ENCODE measurements around the gene C22orf23. TPM values are rescaled to one million over a fixed set of nuclear protein-coding genes. Genes with fewer than 3 reads are reported as not detected.
"Not testable (repeated sequence)": the region's sequence is repeated elsewhere in the genome, so short reads cannot be mapped to it uniquely, and the experiment has no call there.

Gene C22orf23
- total RNA-seq, 1 donor from 2014 or later: not detected

DNA sequence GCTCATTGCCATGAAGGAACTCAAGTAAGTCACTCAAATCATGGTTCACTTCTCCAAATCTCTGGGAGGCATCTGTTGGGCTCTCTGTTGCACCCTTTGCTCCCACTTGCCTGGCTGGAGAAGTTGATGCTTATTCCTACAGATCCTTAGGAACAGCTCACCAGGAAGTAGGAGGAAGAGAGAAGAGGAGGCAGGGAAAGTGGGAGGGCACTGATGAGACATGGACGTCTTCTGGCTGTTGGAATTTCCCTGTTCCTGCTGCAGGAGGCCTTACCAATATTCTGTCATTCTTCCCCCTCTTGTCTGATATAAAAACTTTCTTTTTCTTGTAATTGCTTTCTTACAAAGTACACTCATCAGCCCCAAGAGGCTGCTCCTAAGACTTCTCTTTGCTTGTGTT lies 13.7 kb upstream of the C22orf23 start:
- no peak overlapping the region for H3K4me3 ChIP-seq
- DNase-seq (ENCODE audit: low spot score in 2 of 2): no peak
- intact Hi-C loops (cut with DNase I): no loop called here
- H3K27me3 ChIP-seq: no peaks in the 10 kb centered on the region
- peaks cover 32 to 35% of the 10 kb centered on the region in 2 donors for H3K36me3 ChIP-seq
- no peak overlapping the region for H3K27ac ChIP-seq
- no peaks in the 10 kb centered on the region for H3K9me3 ChIP-seq
- no peaks in the 10 kb centered on the region for H3K4me1 ChIP-seq
- TF ChIP-seq, protein P1, sequence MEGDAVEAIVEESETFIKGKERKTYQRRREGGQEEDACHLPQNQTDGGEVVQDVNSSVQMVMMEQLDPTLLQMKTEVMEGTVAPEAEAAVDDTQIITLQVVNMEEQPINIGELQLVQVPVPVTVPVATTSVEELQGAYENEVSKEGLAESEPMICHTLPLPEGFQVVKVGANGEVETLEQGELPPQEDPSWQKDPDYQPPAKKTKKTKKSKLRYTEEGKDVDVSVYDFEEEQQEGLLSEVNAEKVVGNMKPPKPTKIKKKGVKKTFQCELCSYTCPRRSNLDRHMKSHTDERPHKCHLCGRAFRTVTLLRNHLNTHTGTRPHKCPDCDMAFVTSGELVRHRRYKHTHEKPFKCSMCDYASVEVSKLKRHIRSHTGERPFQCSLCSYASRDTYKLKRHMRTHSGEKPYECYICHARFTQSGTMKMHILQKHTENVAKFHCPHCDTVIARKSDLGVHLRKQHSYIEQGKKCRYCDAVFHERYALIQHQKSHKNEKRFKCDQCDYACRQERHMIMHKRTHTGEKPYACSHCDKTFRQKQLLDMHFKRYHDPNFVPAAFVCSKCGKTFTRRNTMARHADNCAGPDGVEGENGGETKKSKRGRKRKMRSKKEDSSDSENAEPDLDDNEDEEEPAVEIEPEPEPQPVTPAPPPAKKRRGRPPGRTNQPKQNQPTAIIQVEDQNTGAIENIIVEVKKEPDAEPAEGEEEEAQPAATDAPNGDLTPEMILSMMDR (IDR thresholded peaks at IDR 0.05): no peak

DNA sequence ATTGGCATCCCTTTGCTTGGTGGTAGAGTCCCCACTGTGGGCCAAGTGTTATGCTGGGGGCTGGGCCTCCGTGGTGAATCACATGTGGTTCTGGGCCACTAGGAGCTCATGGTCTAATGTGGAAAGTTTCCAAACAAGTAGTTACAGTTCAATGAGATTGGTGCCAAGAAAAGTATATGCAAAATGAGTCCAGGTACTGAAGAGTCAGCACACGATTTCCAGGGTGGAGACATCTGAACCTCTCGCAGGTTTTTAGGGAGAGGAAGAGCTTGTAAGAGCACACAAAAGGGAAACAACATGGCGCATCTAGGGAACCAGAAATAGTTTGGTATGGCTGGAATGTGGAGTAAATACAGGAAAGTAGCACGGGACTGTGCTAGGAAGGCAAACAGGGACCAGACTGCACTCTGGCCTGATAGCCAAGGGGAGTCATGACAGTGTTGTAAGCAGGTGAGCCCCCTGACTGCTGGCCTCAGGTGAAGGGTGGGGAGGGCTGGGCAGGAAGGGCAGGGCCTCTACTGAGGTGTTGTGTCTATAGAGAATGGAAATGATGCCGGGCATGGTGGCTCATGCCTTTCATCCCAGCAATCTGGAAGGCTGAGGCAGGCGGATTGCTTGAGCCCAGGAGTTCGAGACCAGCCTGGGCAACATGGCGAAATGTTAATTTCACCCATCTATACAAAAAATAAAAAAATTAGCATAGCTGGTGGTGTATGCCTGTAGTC lies 12.7 kb upstream of the C22orf23 start:
- Histone ChIP-seq H3K4me1 (no peaks in the 10 kb centered on the region), H3K27me3 (no peaks in the 10 kb centered on the region), H3K9me3 (no peaks in the 10 kb centered on the region), H3K36me3 (peaks cover 42 to 45% of the 10 kb centered on the region in 2 donors), H3K4me3 (no peak overlapping the region), H3K27ac (no peak overlapping the region)
- intact Hi-C loops (cut with DNase I): loop anchor here (1.0 kb wide), 1 partner anchor 148 kb away; no protein-coding TSS in a partner anchor
- TF ChIP-seq, protein P1 (IDR thresholded peaks at IDR 0.05): no peak
- no peak for DNase-seq (ENCODE audit: low spot score in 2 of 2)

DNA sequence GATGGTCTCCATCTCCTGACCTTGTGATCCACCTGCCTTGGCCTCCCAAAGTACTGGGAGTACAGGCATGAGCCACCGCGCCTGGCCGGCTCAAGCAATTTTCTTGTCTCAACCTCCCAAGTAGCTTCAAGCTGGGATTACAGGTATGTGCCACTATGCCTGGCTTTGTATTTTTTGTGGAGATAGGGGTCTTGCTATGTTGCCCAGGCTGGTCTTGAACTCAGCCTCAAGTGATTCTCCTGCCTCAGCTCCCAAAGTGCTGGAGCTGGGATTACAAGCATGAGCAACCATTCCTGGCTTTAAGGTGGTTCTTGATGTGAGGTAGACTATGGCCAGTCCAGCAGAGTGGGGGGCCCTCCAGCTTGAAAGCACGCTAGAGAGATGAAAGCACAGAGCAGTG lies 7.7 kb upstream of the C22orf23 start:
- TF ChIP-seq, protein P1 (IDR thresholded peaks at IDR 0.05): no peak
- Histone ChIP-seq H3K9me3 (no peaks in the 10 kb centered on the region), H3K4me1 (no peaks in the 10 kb centered on the region), H3K27me3 (no peaks in the 10 kb centered on the region), H3K36me3 (peaks cover 65 to 67% of the 10 kb centered on the region in 2 donors), H3K4me3 (no peak overlapping the region), H3K27ac (no peak overlapping the region)
- intact Hi-C loops (cut with DNase I): no loop called here
- no peak for DNase-seq (ENCODE audit: low spot score in 2 of 2)

DNA sequence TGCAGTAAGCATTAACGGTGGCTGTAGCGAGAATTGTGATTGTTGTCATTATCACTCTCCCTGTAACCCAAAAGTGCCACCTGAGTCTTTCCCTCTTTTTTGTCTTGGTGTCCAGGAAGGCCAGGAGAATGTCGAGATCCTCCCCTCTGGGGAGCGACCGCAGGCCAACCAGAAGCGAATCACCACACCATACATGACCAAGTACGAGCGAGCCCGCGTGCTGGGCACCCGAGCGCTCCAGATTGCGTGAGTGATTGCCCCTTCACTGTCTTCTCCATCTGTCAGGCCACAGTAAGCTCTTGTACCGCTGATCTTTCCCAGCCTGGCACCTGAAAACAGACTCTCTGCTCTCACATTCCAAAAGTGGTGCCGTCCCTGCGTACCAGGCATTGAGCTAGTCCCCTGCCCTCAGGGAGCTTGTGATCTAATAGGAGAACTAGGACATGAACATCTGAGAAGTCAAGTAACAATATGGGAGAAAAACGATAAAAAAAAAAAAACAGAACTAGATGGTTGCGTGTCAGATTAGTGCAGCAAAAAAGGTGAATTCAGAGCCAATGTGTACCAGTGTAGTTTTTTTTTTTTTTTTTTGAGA lies 5.9 kb upstream of the C22orf23 start:
- TF ChIP-seq, protein P1 (IDR thresholded peaks at IDR 0.05): no peak
- Histone ChIP-seq H3K27ac (no peak overlapping the region), H3K4me1 (peaks cover 0 to 6% of the 10 kb centered on the region in 2 donors), H3K27me3 (no peaks in the 10 kb centered on the region), H3K36me3 (peaks cover 65 to 67% of the 10 kb centered on the region in 2 donors), H3K4me3 (no peak overlapping the region), H3K9me3 (no peaks in the 10 kb centered on the region)
- no peak for DNase-seq (ENCODE audit: low spot score in 2 of 2)
- intact Hi-C loops (cut with DNase I): no loop called here

DNA sequence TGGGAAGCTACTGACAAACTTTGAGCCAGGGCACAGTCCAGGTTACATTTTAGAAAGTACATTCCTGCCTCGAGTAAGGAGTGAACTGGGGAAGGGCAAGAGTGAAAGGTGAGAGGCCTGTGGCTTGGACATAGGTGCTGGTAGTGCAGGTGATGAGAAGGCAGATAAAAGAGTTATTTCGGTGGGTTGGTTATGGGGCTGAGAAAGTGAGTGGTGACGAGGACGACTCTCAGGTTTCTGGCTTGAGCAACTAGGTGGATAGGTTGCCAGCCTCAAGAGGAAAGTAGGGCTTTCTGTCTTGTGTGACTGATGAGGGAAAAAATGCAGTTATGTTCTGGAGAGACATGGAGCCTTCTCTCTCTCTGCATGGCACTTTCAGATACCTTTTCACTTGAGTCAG lies 3.8 kb upstream of the C22orf23 start:
- Histone ChIP-seq H3K36me3 (peaks cover 54 to 56% of the 10 kb centered on the region in 2 donors), H3K4me1 (peaks cover 2 to 15% of the 10 kb centered on the region in 2 donors), H3K27ac (no peak overlapping the region), H3K9me3 (no peaks in the 10 kb centered on the region), H3K27me3 (no peaks in the 10 kb centered on the region), H3K4me3 (no peak overlapping the region)
- DNase-seq (ENCODE audit: low spot score in 2 of 2): no peak
- intact Hi-C loops (cut with DNase I): no loop called here
- TF ChIP-seq, protein P1 (IDR thresholded peaks at IDR 0.05): no peak

DNA sequence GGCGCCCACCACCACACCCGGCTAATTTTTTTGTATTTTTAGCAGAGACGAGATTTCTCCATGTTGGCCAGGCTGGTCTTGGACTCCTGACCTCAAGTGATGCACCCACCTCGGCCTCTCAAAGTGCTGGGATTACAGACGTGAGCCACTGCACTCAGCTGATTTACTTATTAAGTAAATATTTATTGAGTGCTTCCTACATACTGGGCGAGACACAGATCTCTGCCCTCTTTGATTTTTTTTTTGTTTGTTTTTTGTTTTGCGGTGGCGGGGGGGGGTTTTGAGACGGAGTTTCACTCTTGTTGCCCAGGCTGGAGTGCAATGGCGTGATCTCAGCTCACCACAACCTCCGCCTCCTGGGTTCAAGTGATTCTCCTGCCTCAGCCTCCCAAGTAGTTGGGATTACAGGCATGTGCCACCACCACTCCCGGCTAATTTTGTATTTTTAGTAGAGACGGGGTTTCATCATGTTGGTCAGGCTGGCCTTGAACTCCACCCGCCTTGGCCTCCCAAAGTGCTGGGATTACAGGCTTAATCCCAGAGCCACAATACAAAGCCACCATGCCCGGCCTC lies 2.5 kb upstream of the C22orf23 start:
- not testable (repeated sequence) for DNase-seq (ENCODE audit: low spot score in 2 of 2)
- H3K36me3 ChIP-seq: peaks cover 41 to 43% of the 10 kb centered on the region in 2 donors

More for the DNA sequence above, 2.5 kb upstream of the C22orf23 start:
- H3K27me3 ChIP-seq; intact Hi-C loops (cut with DNase I); H3K9me3 ChIP-seq; H3K4me3 ChIP-seq; H3K27ac ChIP-seq: not testable (repeated sequence)
- peaks cover 2 to 15% of the 10 kb centered on the region in 2 donors for H3K4me1 ChIP-seq

Measured in ascending aorta (tissue), 2 donors.